HepG2 (cell line): ENCODE results near the gene GGA3. TPM values are rescaled to one million over a fixed set of nuclear protein-coding genes. Genes with fewer than 3 reads are reported as not detected.
A peak's percentile ranks its signal among the peaks of the same experiment; 100 is the strongest.

ENCODE experiments used
- ELK4 ChIP-seq: sonication (generic); formaldehyde crosslinking; IDR thresholded peaks from 2 replicates; pipeline ENCODE4 v1.9.0; 2021; ENCODE audit warnings: missing genetic modification reagents, borderline replicate concordance
- GTF3A ChIP-seq: sonication (generic); formaldehyde crosslinking; conservative IDR thresholded peaks from 2 replicates; pipeline ENCODE4 v1.4.0; 2020; ENCODE audit warnings: mild to moderate bottlenecking, missing genetic modification reagents
- HMGXB4 ChIP-seq, 2 experiments: sonication (generic) in 1 of 2; formaldehyde crosslinking in 1 of 2; IDR thresholded peaks; 2 replicates each; pipeline versions ENCODE4 v1.4.0 to v1.6.1; 2018 to 2020; ENCODE audit warnings: missing genetic modification reagents in 2 of 2, borderline replicate concordance in 1 of 2, low read depth in 1 of 2, mild to moderate bottlenecking in 1 of 2, missing biosample characterization in 1 of 2
- HOXA9 ChIP-seq: sonication (generic); formaldehyde crosslinking; IDR thresholded peaks from 2 replicates; pipeline ENCODE4 v1.8.1; 2022; ENCODE audit warnings: missing genetic modification reagents, mild to moderate bottlenecking, moderate library complexity, borderline replicate concordance
- JARID2 ChIP-seq: sonication (generic); formaldehyde crosslinking; IDR thresholded peaks from 2 replicates; pipeline ENCODE4 v1.8.1; 2023; ENCODE audit warnings: missing genetic modification reagents, inconsistent platforms; ENCODE audit not compliant: insufficient replicate concordance
- KDM3A ChIP-seq: IDR thresholded peaks from 2 replicates; pipeline ENCODE4 v1.6.1; 2018; ENCODE audit warnings: low read depth, missing compliant biosample characterization
- KLF15 ChIP-seq: sonication (generic); formaldehyde crosslinking; IDR thresholded peaks from 2 replicates; pipeline ENCODE4 v1.8.1; 2023; ENCODE audit warnings: borderline replicate concordance, mild to moderate bottlenecking, inconsistent platforms, missing genetic modification reagents, mixed read lengths
- PHB2 ChIP-seq: fragments of 450-650 bp; IDR thresholded peaks from 2 replicates; pipeline ENCODE4 v1.6.1; 2018; ENCODE audit not compliant: partially characterized antibody
- RORA ChIP-seq: sonication (generic); formaldehyde crosslinking; IDR thresholded peaks from 2 replicates; pipeline ENCODE4 v1.5.0; 2020; ENCODE audit warnings: mild to moderate bottlenecking, missing genetic modification reagents, moderate library complexity
- SMAD3 ChIP-seq: sonication (generic); formaldehyde crosslinking; IDR thresholded peaks from 2 replicates; pipeline ENCODE4 v1.4.0; 2020; ENCODE audit warnings: missing genetic modification reagents
- ZBTB1 ChIP-seq: sonication (generic); formaldehyde crosslinking; IDR thresholded peaks from 2 replicates; pipeline ENCODE4 v1.4.0; 2020; ENCODE audit warnings: missing genetic modification reagents, borderline replicate concordance
- ZBTB8A ChIP-seq: sonication (generic); formaldehyde crosslinking; IDR thresholded peaks from 2 replicates; pipeline ENCODE4 v1.4.0; 2020; ENCODE audit warnings: mild to moderate bottlenecking, low read depth, missing genetic modification reagents, borderline replicate concordance
- ZFP62 ChIP-seq: sonication (generic); formaldehyde crosslinking; IDR thresholded peaks from 2 replicates; pipeline ENCODE4 v1.4.0; 2020; ENCODE audit warnings: missing genetic modification reagents
- ZNF10 ChIP-seq: sonication (generic); formaldehyde crosslinking; IDR thresholded peaks from 2 replicates; pipeline ENCODE4 v1.4.0; 2020; ENCODE audit warnings: mild to moderate bottlenecking, low read depth, missing genetic modification reagents, borderline replicate concordance
- ZNF138 ChIP-seq: sonication (generic); formaldehyde crosslinking; IDR thresholded peaks from 2 replicates; pipeline ENCODE4 v1.5.0; 2020; ENCODE audit warnings: mild to moderate bottlenecking, low read depth, missing genetic modification reagents
- ZNF296 ChIP-seq: sonication (generic); formaldehyde crosslinking; conservative IDR thresholded peaks from 2 replicates; pipeline ENCODE4 v1.5.0; 2020; ENCODE audit warnings: mild to moderate bottlenecking, missing genetic modification reagents
- ZNF331 ChIP-seq: sonication (generic); formaldehyde crosslinking; IDR thresholded peaks from 2 replicates; pipeline ENCODE4 v1.4.0; 2020; ENCODE audit warnings: missing genetic modification reagents
- ZNF574 ChIP-seq: sonication (generic); formaldehyde crosslinking; IDR thresholded peaks from 2 replicates; pipeline ENCODE4 v1.4.0; 2020; ENCODE audit warnings: missing genetic modification reagents
- ZNF788 ChIP-seq: sonication (generic); formaldehyde crosslinking; IDR thresholded peaks from 2 replicates; pipeline ENCODE4 v1.5.0; 2020; ENCODE audit warnings: mild to moderate bottlenecking, missing genetic modification reagents, borderline replicate concordance
- polyA plus RNA-seq, 8 experiments: library from polyadenylated mRNA; depleted of rRNA in 3 of 8; stranded (reverse) in 7 of 8; unstranded in 1 of 8; fragments of >200 nt; fragmentation: Illumina TruSeq in 4 of 8; extraction: Trizol in 4 of 8; gene quantifications; 2 replicates each; pipeline versions ENCODE4 v1.2.1 to v1.2.3, GENCODE V29; 2011 to 2016; ENCODE audit warnings: low read depth in 4 of 8, missing spikeins in 1 of 8, mixed read lengths in 1 of 8; ENCODE audit not compliant: insufficient read depth in 1 of 8
- total RNA-seq, 5 experiments: library from RNA; depleted of rRNA; stranded (reverse); fragments of >200 nt; fragmentation: Illumina TruSeq; extraction: Trizol; gene quantifications; 2 replicates each; pipeline ENCODE4 v1.2.3, GENCODE V29; 2016; ENCODE audit warnings: low read depth in 1 of 5
- TF ChIP-seq, protein P1 (sequence below): sonication (generic); formaldehyde crosslinking; IDR thresholded peaks from 2 replicates; pipeline ENCODE4 v1.4.0; 2020; ENCODE audit warnings: missing genetic modification reagents

GGA3 gene
- total and polyA plus RNA-seq, 2 of the 13 experiments (the other 11 are each of a cell fraction or from before 2014, with no cell fraction given), result 28.4 to 43.7 TPM

DNA sequence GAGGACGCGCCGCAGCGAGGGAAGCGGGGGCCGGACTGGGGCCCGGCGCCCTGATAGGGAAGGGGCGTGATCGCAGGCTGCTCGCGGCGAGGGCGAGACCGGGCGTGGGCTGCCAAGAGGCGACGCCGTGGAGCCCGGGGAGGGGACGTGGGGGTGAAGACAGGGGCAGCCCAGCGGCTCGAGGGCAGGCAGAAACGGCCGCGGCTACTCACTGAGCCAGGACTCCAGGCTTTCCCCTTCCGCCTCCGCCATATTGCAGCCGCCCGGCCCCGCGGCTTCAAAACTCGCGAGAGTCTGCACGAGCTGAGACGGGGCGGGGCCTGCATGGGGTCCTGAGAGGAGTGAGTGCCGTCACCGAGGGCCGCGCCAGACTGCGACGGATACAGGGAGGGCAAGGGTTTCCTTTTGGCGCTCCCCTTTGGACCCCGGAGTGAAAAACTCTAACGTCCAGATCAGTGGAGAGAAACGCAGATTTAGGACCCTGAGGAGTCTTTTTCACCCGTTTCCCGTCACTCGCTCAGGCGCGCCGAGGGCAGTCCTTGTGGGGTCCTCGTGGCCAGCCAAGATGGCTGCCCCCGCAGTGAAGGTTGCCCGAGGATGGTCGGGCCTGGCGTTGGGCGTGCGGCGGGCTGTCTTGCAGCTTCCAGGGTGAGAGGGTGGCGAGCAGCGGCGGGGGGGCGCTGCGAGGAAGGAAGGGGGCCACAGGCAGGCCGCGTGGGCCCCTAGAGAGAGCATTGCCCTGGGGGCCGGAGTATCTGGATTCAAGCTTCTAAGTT is at the start of gene GGA3, which contains the start of gene MRPS7 (continued):
- TF ChIP-seq KLF15 (0 out of 2 replicates have a peak, but pooled peaks have one; percentile 6), ZNF10 (0 out of 2 replicates have a peak, but pooled peaks have one; percentile 70), RORA (CRISPR knock-in tag) (no peak), ZNF574 (peak; percentile 63), ZNF331 (CRISPR knock-in tag) (peak; percentile 71; the same call in 1 of the 2 replicates), HMGXB4 (CRISPR knock-in tag; IDR thresholded peaks at IDR 0.05; ENCODE audit: borderline replicate concordance in 1 of 2, low read depth in 1 of 2) (peak; percentile 75 to 86), ZNF296 (CRISPR knock-in tag) (no peak; the same call in 1 of the 2 replicates), KDM3A (CRISPR knock-in tag) (no peak; the same call in 1 of the 2 replicates), ZBTB8A (CRISPR knock-in tag) (no peak; the same call in 1 of the 2 replicates), ZNF138 (CRISPR knock-in tag) (peak; percentile 75; the same call in 1 of the 2 replicates), HOXA9 (CRISPR knock-in tag) (no peak), SMAD3 (CRISPR knock-in tag) (peak; percentile 87; the same call in 1 of the 2 replicates), ELK4 (CRISPR knock-in tag) (0 out of 2 replicates have a peak, but pooled peaks have one; percentile 70), ZFP62 (CRISPR knock-in tag) (no peak), PHB2 (no peak), ZNF788 (CRISPR knock-in tag) (peak; percentile 86), ZBTB1 (CRISPR knock-in tag) (no peak), JARID2 (CRISPR knock-in tag) (no peak), GTF3A (no peak)
- TF ChIP-seq, protein P1, sequence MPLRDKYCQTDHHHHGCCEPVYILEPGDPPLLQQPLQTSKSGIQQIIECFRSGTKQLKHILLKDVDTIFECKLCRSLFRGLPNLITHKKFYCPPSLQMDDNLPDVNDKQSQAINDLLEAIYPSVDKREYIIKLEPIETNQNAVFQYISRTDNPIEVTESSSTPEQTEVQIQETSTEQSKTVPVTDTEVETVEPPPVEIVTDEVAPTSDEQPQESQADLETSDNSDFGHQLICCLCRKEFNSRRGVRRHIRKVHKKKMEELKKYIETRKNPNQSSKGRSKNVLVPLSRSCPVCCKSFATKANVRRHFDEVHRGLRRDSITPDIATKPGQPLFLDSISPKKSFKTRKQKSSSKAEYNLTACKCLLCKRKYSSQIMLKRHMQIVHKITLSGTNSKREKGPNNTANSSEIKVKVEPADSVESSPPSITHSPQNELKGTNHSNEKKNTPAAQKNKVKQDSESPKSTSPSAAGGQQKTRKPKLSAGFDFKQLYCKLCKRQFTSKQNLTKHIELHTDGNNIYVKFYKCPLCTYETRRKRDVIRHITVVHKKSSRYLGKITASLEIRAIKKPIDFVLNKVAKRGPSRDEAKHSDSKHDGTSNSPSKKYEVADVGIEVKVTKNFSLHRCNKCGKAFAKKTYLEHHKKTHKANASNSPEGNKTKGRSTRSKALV (CRISPR knock-in tag), result peak; percentile 92
